MM.1S (cell line): ENCODE data around the gene DBNDD1.

Source experiments
- CTCF ChIP-seq: fragments of 300-600 bp; sonication (generic); IDR thresholded peaks from 2 replicates; pipeline ENCODE4 v1.5.1; 2016; ENCODE audit warnings: antibody characterized with exemption, low read length, mixed read lengths
- EZH2 ChIP-seq: fragments of 300-600 bp; sonication (generic); optimal IDR thresholded peaks from 2 replicates; pipeline ENCODE3; 2017; ENCODE audit warnings: low read depth, mild to moderate bottlenecking, antibody characterized with exemption, low read length, mixed read lengths

GRCh38 chr16:89984216-89984615 is 35.0 kb downstream of the DBNDD1 start:
- no peak for TF ChIP-seq CTCF
- TF ChIP-seq EZH2, result no peak
